ENCODE data around the gene RABGAP1L. TPM values are rescaled to one million over a fixed set of nuclear protein-coding genes. Genes with fewer than 3 reads are reported as not detected.
"Not testable (repeated sequence)": the region's sequence is repeated elsewhere in the genome, so short reads cannot be mapped to it uniquely, and the experiment has no call there.

RABGAP1L gene
- polyA plus RNA-seq, 1 donor from 2014 or later = 88.6 TPM

- Mint-ChIP-seq H3K4me3 (peak overlapping the region in 1 of 4 donors; percentile 9), H3K9me3 (no peaks in the 10 kb centered on the region), H3K4me1 (peaks cover 0 to 37% (median 33%) of the 10 kb centered on the region in 3 donors), H3K27ac (peak overlapping the region in 1 of 3 donors; percentile 66), H3K27me3 (no peaks in the 10 kb centered on the region), H3K36me3 (peaks cover 4% of the 10 kb centered on the region)
Observed at GRCh38 chr1:175002910-175003517, 843.7 kb downstream of the RABGAP1L start.

- peaks cover 4% of the 10 kb centered on the region for H3K36me3 Mint-ChIP-seq
- peak overlapping the region in 2 of 3 donors; percentile 66 to 69 for H3K27ac Mint-ChIP-seq
- H3K4me1 Mint-ChIP-seq = peaks cover 0 to 36% (median 33%) of the 10 kb centered on the region in 3 donors
- no peak overlapping the region for H3K4me3 Mint-ChIP-seq
- no peaks in the 10 kb centered on the region for H3K27me3 Mint-ChIP-seq
- no peaks in the 10 kb centered on the region for H3K9me3 Mint-ChIP-seq
Observed at GRCh38 chr1:175003521-175003920, 844.2 kb downstream of the RABGAP1L start.

DNA sequence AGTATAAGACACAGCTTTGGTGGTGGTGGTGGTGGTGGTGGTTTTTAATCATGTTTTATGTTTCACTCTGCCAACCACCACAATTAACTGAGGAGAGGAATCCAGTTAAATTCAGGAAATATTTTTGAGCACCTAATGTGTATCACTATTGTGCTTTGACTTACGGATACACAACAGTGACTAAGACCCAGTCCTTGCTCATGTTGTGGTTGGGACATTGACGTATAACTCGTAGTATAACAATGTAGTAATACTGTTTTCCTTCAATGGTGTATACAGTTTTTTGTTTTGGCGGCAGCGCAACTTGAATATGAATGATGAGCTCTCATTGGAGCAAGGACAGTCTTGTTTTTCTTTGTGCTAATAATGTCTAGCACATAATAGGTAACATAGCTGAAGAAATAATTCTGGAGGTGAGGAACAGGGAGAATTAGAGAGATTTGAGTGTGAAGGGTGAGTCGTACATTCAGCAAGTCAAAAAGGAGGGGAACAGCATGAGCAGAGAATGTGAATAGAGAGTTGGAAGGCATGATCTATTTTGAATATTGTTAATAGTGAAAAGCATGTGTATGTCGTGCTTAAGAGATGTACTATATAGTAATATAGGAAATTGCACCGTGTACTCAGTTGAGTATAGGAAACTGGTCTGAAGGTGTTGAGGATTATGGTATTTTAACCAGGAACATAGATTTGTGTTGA lies 845.9 kb downstream of the RABGAP1L start:
- H3K4me1 Mint-ChIP-seq = peaks cover 4 to 42% (median 38%) of the 10 kb centered on the region in 3 donors
- H3K36me3 Mint-ChIP-seq = peaks cover 8% of the 10 kb centered on the region
- H3K9me3 Mint-ChIP-seq = no peaks in the 10 kb centered on the region
- H3K27ac Mint-ChIP-seq = no peak overlapping the region
- H3K4me3 Mint-ChIP-seq = peak overlapping the region in 1 of 4 donors; percentile 1
- H3K27me3 Mint-ChIP-seq = no peaks in the 10 kb centered on the region

GRCh38 chr1:175009532-175009931 lies 850.2 kb downstream of the RABGAP1L start:
- Mint-ChIP-seq H3K4me1 (peaks cover 4 to 14% (median 10%) of the 10 kb centered on the region in 3 donors), H3K9me3 (no peaks in the 10 kb centered on the region), H3K4me3 (no peak overlapping the region), H3K27me3 (no peaks in the 10 kb centered on the region), H3K27ac (peak overlapping the region in 1 of 3 donors; percentile 26), H3K36me3 (peaks cover 16% of the 10 kb centered on the region)

DNA sequence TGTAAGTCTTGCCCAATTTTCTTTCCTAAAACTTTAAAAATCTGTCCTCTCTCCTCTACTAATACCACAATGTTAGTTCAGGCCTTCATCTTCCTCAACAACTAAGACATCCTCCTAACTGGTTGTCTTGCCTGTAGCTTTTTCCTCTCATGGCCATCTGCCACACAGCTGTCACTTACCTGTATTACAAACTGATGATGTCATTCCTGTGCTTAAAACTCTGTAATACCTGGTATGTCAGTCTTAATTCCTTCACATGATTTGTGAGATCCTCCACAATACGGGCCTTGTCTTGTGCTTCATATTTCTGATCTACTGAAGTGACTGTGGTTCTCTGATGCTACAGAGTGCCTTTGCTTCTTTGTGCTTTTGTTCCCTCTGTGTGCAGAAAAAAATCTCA lies 854.1 kb downstream of the RABGAP1L start:
- no peak overlapping the region for H3K4me3 Mint-ChIP-seq
- H3K9me3 Mint-ChIP-seq = no peaks in the 10 kb centered on the region
- peaks cover 4 to 15% (median 12%) of the 10 kb centered on the region in 3 donors for H3K4me1 Mint-ChIP-seq
- H3K36me3 Mint-ChIP-seq = peaks cover 19% of the 10 kb centered on the region
- peak overlapping the region in 1 of 3 donors; percentile 13 for H3K27ac Mint-ChIP-seq
- H3K27me3 Mint-ChIP-seq = no peaks in the 10 kb centered on the region

DNA sequence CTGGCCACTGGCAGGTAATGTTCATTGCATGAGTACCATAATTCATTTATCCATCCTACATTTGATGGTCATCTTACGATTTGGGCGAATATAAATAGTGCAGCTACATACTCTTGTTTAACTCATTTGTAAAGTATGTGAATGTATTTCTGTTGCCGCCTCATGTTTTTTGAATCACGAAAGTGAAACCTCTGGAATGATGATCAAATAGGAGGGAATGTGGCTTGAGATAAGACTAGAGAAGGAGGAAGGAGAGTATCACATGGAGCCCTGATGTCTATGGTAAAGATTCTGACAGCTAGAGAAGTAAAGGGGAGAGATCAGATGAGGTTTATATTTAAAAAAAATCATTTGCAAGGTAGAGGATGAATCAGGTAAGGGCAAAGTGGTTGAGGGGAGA lies 855.9 kb downstream of the RABGAP1L start:
- H3K36me3 Mint-ChIP-seq = peaks cover 15% of the 10 kb centered on the region
- peak overlapping the region in 1 of 3 donors; percentile 74 for H3K27ac Mint-ChIP-seq
- H3K4me3 Mint-ChIP-seq = no peak overlapping the region
- H3K9me3 Mint-ChIP-seq = no peaks in the 10 kb centered on the region
- H3K4me1 Mint-ChIP-seq = peaks cover 4 to 11% (median 6%) of the 10 kb centered on the region in 3 donors
- no peaks in the 10 kb centered on the region for H3K27me3 Mint-ChIP-seq

GRCh38 chr1:175019524-175019923 lies 860.2 kb downstream of the RABGAP1L start:
- Mint-ChIP-seq H3K9me3 (peaks cover 0 to under 1% (median 0%) of the 10 kb centered on the region in 3 donors), H3K27ac (peak overlapping the region in 1 of 3 donors; percentile 33), H3K27me3 (no peaks in the 10 kb centered on the region), H3K4me3 (no peak overlapping the region), H3K4me1 (peaks cover 16 to 29% (median 21%) of the 10 kb centered on the region in 3 donors), H3K36me3 (peaks cover 8% of the 10 kb centered on the region)

GRCh38 chr1:175023043-175023921 lies 864.0 kb downstream of the RABGAP1L start, which contains the start of gene MRPS14:
TSS of gene MRPS14 (minus strand) at chr1:175023425. CDS start at chr1:175023408, 17 bp downstream.
- Mint-ChIP-seq H3K4me3 (peak within 1 kb of the TSS; percentile 93 to 95 (median 94)), H3K9me3 (peaks cover 0 to 4% (median 3%) of the 10 kb centered on the region in 3 donors), H3K27ac (peak within 1 kb of the TSS; percentile 88 to 98 (median 98))

DNA sequence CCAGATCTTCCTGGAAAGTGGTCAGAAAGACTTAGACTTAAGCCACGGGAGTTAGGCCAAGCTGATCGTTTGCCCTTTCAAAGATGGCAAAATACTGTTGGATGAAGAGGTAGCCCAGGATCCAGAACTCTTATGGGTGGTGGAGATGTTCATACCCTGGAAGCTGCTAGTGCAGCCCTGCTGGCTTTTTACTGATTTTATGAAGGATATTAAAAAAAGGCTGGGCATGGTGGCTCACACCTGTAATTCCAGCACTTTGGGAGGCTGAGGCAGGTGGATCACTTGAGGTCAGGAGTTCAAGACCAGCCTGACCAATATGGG lies 864.6 kb downstream of the RABGAP1L start:
- H3K4me1 Mint-ChIP-seq = peaks cover 14 to 18% (median 18%) of the 10 kb centered on the region in 3 donors
- peak overlapping the region; percentile 93 to 95 (median 94) for H3K4me3 Mint-ChIP-seq
- H3K27ac Mint-ChIP-seq = peak overlapping the region; percentile 88 to 98 (median 98)
- H3K27me3 Mint-ChIP-seq, H3K36me3 Mint-ChIP-seq, H3K9me3 Mint-ChIP-seq: not testable (repeated sequence)

More at GRCh38 chr1:175023043-175023921, 864.0 kb downstream of the RABGAP1L start, which contains the start of gene MRPS14:
- H3K27me3 Mint-ChIP-seq = no peaks in the 10 kb centered on the region
- peaks cover 16 to 18% (median 18%) of the 10 kb centered on the region in 3 donors for H3K4me1 Mint-ChIP-seq
- peaks cover 3% of the 10 kb centered on the region for H3K36me3 Mint-ChIP-seq

DNA sequence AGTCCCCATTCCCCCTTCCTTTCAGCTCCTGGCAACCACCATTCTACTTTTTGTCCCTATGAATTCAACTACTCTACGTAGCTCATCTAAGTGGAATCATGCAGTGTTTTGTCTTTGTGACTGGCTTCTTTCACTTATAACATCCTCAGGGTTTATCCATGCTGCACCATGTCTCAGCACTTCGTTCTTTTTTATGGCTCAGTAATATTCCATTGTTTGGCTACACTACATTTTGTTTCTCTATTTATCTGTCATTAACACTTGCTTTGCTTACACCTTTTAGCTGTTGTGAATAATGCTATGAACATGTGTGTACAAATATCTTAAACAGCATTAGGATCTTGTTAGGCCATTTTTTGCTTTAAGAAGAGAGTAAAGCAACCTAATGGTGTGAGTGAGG lies 865.5 kb downstream of the RABGAP1L start:
- Mint-ChIP-seq H3K9me3 (peaks cover 0 to 4% (median 3%) of the 10 kb centered on the region in 3 donors), H3K36me3 (peaks cover 3% of the 10 kb centered on the region), H3K27ac (peak overlapping the region in 2 of 3 donors; percentile 88 to 98), H3K4me3 (peak overlapping the region in 2 of 4 donors; percentile 57 to 93), H3K4me1 (peaks cover 12 to 20% (median 20%) of the 10 kb centered on the region in 3 donors), H3K27me3 (no peaks in the 10 kb centered on the region)

GRCh38 chr1:175033953-175034352 lies 874.6 kb downstream of the RABGAP1L start:
- peaks cover 4% of the 10 kb centered on the region for H3K27me3 Mint-ChIP-seq
- H3K4me3 Mint-ChIP-seq = no peak overlapping the region
- H3K27ac Mint-ChIP-seq = no peak overlapping the region
- peaks cover 4% of the 10 kb centered on the region for H3K36me3 Mint-ChIP-seq
- peaks cover 0 to 2% (median 2%) of the 10 kb centered on the region in 3 donors for H3K4me1 Mint-ChIP-seq
- no peaks in the 10 kb centered on the region for H3K9me3 Mint-ChIP-seq

DNA sequence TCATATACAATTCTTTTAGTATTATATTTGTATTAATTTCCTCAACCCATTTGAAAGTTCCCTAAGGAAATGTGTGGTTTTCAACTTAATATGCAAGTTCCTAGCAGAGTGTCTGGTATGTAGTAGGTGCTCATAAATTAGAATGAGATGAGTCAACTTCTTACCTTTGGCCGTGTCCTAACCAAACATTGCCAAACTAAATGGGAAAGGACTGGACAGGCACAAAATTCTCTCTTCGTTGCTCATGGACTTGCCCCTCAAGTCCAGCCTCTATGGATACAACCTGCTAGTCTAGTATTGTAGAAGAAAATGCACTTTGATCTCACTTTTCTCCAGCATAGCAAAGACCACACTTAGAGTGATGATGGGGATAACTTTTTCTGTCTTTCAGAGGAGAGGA lies 875.5 kb downstream of the RABGAP1L start:
- H3K9me3 Mint-ChIP-seq = no peaks in the 10 kb centered on the region
- H3K36me3 Mint-ChIP-seq = peaks cover 4% of the 10 kb centered on the region
- H3K27me3 Mint-ChIP-seq = peaks cover 4% of the 10 kb centered on the region
- H3K4me1 Mint-ChIP-seq = no peaks in the 10 kb centered on the region
- H3K27ac Mint-ChIP-seq = no peak overlapping the region
- no peak overlapping the region for H3K4me3 Mint-ChIP-seq

DNA sequence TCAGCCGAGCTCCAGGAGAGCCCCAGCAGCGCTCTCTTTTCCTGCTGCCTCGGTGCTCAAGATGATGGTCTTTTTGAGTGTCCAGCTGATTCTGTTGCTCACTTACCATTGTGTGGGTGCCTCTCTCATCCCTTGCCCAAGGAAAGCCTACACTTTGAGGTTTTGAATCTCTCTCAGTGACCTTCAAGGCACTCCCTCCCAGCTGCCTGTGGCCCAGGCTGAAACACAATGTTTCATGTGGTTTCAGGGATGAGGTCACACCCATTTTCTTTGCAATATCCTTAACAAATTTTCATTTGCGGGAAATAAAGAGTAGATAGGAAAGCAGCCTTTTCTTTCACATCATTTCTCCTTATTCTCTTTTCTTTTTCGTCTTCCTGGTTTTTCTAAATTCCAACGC lies 876.5 kb downstream of the RABGAP1L start:
- no peaks in the 10 kb centered on the region for H3K9me3 Mint-ChIP-seq
- H3K4me3 Mint-ChIP-seq = peak overlapping the region in 1 of 4 donors; percentile 42
- peaks cover 4% of the 10 kb centered on the region for H3K36me3 Mint-ChIP-seq
- H3K27ac Mint-ChIP-seq = no peak overlapping the region
- no peaks in the 10 kb centered on the region for H3K4me1 Mint-ChIP-seq
- H3K27me3 Mint-ChIP-seq = peaks cover 4% of the 10 kb centered on the region

DNA sequence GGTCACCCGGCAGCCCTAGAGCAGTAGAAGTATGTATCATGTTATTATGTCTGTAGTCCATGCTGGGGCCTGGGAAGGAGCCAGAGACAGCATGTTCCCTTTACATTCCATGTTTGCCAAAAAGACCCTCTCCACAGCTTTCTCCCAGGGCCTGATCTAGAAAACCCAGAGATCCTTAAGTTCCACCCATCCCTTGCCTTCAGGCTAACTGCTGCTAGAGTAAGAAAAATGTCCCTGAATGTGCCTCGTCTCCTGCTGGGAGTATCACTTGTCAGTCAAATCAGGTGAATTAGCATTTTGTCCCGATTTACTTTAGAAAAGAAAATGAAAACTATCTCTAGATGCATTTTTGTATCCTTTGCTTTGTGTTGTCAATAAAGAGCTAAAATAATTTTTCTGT lies 877.2 kb downstream of the RABGAP1L start:
- Mint-ChIP-seq H3K4me3 (peak overlapping the region in 1 of 4 donors; percentile 42), H3K36me3 (peaks cover 4% of the 10 kb centered on the region), H3K27ac (no peak overlapping the region), H3K27me3 (peaks cover 4% of the 10 kb centered on the region), H3K9me3 (no peaks in the 10 kb centered on the region), H3K4me1 (no peaks in the 10 kb centered on the region)

DNA sequence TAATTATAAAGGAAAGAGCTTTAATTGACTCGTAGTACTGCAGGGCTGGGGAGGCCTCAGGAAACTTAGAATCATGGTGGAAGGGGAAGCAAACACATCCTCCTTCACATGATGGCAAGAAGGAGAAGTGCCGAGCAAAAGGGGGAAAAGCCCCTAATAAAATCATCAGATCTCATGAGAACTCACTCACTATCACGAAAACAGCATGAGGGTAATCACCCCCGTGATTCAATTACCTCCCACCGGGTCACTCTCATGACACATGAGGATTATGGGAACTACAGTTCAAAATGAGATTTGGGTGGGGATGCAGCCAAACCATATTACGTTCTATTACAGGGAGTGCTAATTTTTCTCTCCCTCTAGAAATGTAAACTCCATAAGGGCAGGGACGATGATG lies 878.1 kb downstream of the RABGAP1L start:
- no peak overlapping the region for H3K4me3 Mint-ChIP-seq
- H3K27ac Mint-ChIP-seq = no peak overlapping the region
- H3K36me3 Mint-ChIP-seq = peaks cover 4% of the 10 kb centered on the region
- no peaks in the 10 kb centered on the region for H3K4me1 Mint-ChIP-seq
- H3K27me3 Mint-ChIP-seq = peaks cover 4% of the 10 kb centered on the region
- H3K9me3 Mint-ChIP-seq = no peaks in the 10 kb centered on the region

Data from IgD-negative memory B cell (primary cell).